ENCODE results near the gene ATMIN.

Gene ATMIN

GRCh38 chr16:81070979-81071378 lies 35.3 kb downstream of the ATMIN start:
- DNase-seq (ENCODE audit: low spot score), result no peak

- DNase-seq (ENCODE audit: low spot score), result peak; percentile 25
These were observed 36.2 kb downstream of the ATMIN start for GRCh38 chr16:81071805-81072204.

- DNase-seq (ENCODE audit: low spot score), result no peak
These were observed 38.1 kb downstream of the ATMIN start for GRCh38 chr16:81073560-81074330.

GRCh38 chr16:81076566-81077075 lies 41.0 kb downstream of the ATMIN start:
- peak; percentile 83 for DNase-seq (ENCODE audit: low spot score)

GRCh38 chr16:81077076-81077940 lies 41.7 kb downstream of the ATMIN start, which contains the start of gene C16orf46:
Gene C16orf46 (minus strand): TSS chr16:81077238. CDS start chr16:81063955, 13,283 bp downstream.
- DNase-seq (ENCODE audit: low spot score), result peak; percentile 93

- DNase-seq (ENCODE audit: low spot score), result no peak
These were observed 44.6 kb downstream of the ATMIN start for GRCh38 chr16:81080233-81080632.

- no peak for DNase-seq (ENCODE audit: low spot score)
These were observed 45.4 kb downstream of the ATMIN start for GRCh38 chr16:81081014-81081413.

- DNase-seq (ENCODE audit: low spot score), result no peak
These were observed 53.2 kb downstream of the ATMIN start for GRCh38 chr16:81088836-81089235.

- no peak for DNase-seq (ENCODE audit: low spot score)
These were observed 59.2 kb downstream of the ATMIN start for GRCh38 chr16:81094771-81095251.

GRCh38 chr16:81095653-81095952 lies 60.0 kb downstream of the ATMIN start:
- DNase-seq (ENCODE audit: low spot score), result no peak

GRCh38 chr16:81095953-81096714 lies 60.5 kb downstream of the ATMIN start, which contains the start of gene GCSH:
Gene GCSH (minus strand): TSS chr16:81096395. CDS start chr16:81096278, 117 bp downstream.
- peak; percentile 97 for DNase-seq (ENCODE audit: low spot score)

GRCh38 chr16:81096715-81097208 lies 61.1 kb downstream of the ATMIN start:
- DNase-seq (ENCODE audit: low spot score), result peak; percentile 43
